ENCODE results near the gene CTBP2. TPM values are rescaled to one million over a fixed set of nuclear protein-coding genes. Genes with fewer than 3 reads are reported as not detected.

CTBP2 gene
- total RNA-seq, 2 donors from 2014 or later, result 32.0 to 49.0 TPM

DNA sequence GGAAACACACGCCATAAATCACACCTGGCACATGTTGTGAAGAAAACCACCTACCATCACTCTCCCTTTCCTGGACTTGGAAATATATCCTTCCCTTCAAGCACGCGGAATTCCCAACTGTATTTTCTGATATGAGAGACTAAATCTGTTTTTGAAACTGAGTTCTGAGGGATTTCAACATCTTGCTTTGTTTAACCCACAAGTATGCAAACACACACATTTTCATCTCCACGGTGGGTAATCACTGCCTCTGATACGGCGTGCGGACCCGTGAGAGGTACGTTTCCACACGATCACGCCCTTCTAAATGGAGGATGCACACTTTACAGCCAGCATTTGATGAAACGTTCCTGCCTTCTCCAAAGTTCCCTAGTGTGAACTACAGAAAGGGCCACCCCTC is 135.0 kb downstream of the CTBP2 start:
- TF ChIP-seq, protein P1, sequence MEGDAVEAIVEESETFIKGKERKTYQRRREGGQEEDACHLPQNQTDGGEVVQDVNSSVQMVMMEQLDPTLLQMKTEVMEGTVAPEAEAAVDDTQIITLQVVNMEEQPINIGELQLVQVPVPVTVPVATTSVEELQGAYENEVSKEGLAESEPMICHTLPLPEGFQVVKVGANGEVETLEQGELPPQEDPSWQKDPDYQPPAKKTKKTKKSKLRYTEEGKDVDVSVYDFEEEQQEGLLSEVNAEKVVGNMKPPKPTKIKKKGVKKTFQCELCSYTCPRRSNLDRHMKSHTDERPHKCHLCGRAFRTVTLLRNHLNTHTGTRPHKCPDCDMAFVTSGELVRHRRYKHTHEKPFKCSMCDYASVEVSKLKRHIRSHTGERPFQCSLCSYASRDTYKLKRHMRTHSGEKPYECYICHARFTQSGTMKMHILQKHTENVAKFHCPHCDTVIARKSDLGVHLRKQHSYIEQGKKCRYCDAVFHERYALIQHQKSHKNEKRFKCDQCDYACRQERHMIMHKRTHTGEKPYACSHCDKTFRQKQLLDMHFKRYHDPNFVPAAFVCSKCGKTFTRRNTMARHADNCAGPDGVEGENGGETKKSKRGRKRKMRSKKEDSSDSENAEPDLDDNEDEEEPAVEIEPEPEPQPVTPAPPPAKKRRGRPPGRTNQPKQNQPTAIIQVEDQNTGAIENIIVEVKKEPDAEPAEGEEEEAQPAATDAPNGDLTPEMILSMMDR (IDR thresholded peaks at IDR 0.05), result no peak
- TF ChIP-seq POLR2A (IDR thresholded peaks at IDR 0.05), result no peak
- no peak overlapping the region for H3K27ac ChIP-seq
- intact Hi-C loops (cut with DNase I), result no loop called here
- peaks cover 59% of the 10 kb centered on the region for H3K4me1 ChIP-seq
- no peaks in the 10 kb centered on the region for H3K9me3 ChIP-seq
- no peak for DNase-seq
- no peak overlapping the region for H3K4me3 ChIP-seq
- 44 to 46% methylated on average over 12 of the region's 12 CpGs for WGBS, 2 donors
- H3K36me3 ChIP-seq (replicated peaks in 1 of 2; ENCODE audit: insufficient read depth in 1 of 2, low read depth in 2 of 2), result peaks cover 0 to 2% of the 10 kb centered on the region in 2 donors
- no peaks in the 10 kb centered on the region for H3K27me3 ChIP-seq
- no peak for ATAC-seq

DNA sequence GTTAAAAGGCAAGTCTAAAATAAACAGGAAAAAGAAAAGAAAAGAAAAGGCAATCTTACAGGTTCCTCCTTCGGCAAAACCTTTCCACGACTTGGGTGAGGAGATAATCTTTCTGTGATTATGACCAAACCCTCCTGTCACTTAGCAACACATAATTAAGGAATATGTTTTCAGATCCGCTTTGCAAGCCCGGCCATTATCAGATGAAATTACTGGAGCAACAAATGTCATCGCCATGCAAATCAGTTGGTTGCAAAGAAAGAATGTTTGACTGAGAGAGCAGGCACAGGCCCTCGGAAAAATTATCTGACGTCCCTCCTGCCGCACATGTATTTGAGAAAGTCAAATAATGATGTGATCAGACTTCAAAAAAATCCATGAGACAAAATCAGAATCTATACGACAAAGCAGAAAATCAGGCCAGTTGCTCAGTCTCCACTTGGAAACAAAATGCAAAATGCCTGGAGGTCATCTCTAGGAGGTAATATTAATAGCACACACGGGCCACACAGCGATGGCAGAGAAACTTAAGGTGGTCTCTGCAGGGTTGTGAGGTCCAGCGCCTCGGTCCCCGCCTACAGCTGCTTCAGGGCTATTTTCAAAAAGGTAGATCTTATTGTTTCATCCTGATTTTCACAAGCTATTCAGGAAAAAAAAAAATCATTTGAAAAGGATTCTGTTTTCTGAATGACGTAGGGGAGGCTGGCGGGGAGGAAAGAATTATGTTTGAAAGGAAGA is 135.7 kb downstream of the CTBP2 start:
- no peak for DNase-seq
- peaks cover 57% of the 10 kb centered on the region for H3K4me1 ChIP-seq
- H3K36me3 ChIP-seq (replicated peaks in 1 of 2; ENCODE audit: insufficient read depth in 1 of 2, low read depth in 2 of 2), result peaks cover 0 to 2% of the 10 kb centered on the region in 2 donors
- peak; percentile 6 for ATAC-seq
- intact Hi-C loops (cut with DNase I), result no loop called here
- H3K27ac ChIP-seq, result peak overlapping the region; percentile 59 to 72 (median 64)
- H3K27me3 ChIP-seq, result no peaks in the 10 kb centered on the region
- H3K4me3 ChIP-seq, result no peak overlapping the region
- 36 to 44% methylated on average over 16 of the region's 16 CpGs for WGBS, 2 donors
- no peaks in the 10 kb centered on the region for H3K9me3 ChIP-seq
- TF ChIP-seq, protein P1 (IDR thresholded peaks at IDR 0.05), result no peak
- no peak for TF ChIP-seq POLR2A (IDR thresholded peaks at IDR 0.05)

DNA sequence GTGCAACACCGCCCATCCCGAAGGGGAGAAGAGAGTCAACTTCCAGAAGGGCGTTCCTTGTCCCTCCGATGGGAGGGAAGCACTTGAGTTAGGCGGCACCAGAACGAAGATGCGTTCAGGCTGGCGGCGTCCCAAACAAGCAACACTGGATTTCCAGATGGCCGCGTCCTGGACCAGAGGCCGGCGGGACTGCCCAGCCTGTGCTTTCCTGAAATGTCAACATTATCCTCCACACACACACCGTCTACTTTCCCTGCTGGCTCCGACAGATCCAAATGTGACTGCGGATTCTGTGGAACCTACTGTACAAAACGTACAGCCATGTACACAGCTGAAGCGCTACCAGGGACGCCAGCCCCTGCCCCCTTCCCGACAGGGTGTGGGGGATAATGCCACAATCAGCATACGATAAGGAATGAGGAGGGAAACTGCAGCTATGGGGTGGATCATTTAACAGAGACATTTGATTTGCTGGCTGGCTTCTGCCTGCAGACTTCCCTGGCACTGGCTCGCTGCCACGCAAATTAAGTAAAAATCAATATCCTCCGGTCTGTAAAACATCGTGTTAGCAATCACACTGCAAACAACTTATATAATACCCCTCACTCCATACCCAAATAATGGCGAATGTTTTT is 136.4 kb downstream of the CTBP2 start:
- Histone ChIP-seq H3K4me3 (no peak overlapping the region), H3K9me3 (no peaks in the 10 kb centered on the region), H3K4me1 (peaks cover 50% of the 10 kb centered on the region), H3K27ac (peak overlapping the region; percentile 59 to 72 (median 64)), H3K36me3 (replicated peaks in 1 of 2; ENCODE audit: insufficient read depth in 1 of 2, low read depth in 2 of 2) (peaks cover 0 to 2% of the 10 kb centered on the region in 2 donors), H3K27me3 (no peaks in the 10 kb centered on the region)
- no peak for TF ChIP-seq POLR2A (IDR thresholded peaks at IDR 0.05)
- TF ChIP-seq, protein P1 (IDR thresholded peaks at IDR 0.05), result no peak
- ATAC-seq, result peak; percentile 61
- intact Hi-C loops (cut with DNase I), result no loop called here
- WGBS, 2 donors, result 7 to 11% methylated on average over 26 of the region's 26 CpGs
- peak; percentile 60 to 70 (median 67) for DNase-seq

DNA sequence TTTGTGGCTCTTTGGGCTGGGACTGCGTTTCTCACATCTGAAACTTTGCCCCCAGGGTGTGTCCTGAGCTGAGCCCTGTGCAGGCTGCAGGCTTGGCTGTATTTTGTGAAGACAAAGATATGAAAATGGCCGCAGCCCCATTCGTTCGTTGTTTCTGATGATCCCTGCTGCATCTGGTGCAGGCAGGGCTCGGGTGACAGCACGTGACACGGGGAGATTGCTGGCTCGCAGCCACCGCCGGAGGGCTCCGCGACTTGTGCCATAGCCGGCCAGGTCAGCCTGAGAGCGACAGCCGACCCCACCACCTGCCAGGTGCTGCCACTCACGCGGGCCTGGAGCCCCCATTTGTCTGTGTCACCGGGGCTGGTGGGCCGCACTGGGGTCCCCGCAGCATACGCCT is 137.1 kb downstream of the CTBP2 start:
- peak overlapping the region; percentile 59 to 72 (median 64) for H3K27ac ChIP-seq
- H3K9me3 ChIP-seq, result no peaks in the 10 kb centered on the region
- H3K27me3 ChIP-seq, result no peaks in the 10 kb centered on the region
- 19 to 47% methylated on average over 8 to 21 of the region's 21 CpGs for WGBS, 2 donors
- TF ChIP-seq, protein P1 (IDR thresholded peaks at IDR 0.05), result no peak
- no peak for TF ChIP-seq POLR2A (IDR thresholded peaks at IDR 0.05)
- intact Hi-C loops (cut with DNase I), result no loop called here
- peak in 3 of 4 donors; percentile 49 to 74 (median 65) for DNase-seq
- ATAC-seq, result peak; percentile 19
- no peak overlapping the region for H3K4me3 ChIP-seq
- H3K4me1 ChIP-seq, result peaks cover 44% of the 10 kb centered on the region
- H3K36me3 ChIP-seq (replicated peaks in 1 of 2; ENCODE audit: insufficient read depth in 1 of 2, low read depth in 2 of 2), result peaks cover 0 to 2% of the 10 kb centered on the region in 2 donors
